NOMO-1 treated with dmso at 0.1 percent for 144 hours (cell line): ENCODE measurements around the gene PTPMT1.
"Not testable (repeated sequence)": the region's sequence is repeated elsewhere in the genome, so short reads cannot be mapped to it uniquely, and the experiment has no call there.

Experiments used
- DNase-seq: peaks from one replicate; lab custom pipeline; 2025; ENCODE audit not compliant: unreplicated experiment; lab: John Stamatoyannopoulos, UW

Gene PTPMT1, protein sequence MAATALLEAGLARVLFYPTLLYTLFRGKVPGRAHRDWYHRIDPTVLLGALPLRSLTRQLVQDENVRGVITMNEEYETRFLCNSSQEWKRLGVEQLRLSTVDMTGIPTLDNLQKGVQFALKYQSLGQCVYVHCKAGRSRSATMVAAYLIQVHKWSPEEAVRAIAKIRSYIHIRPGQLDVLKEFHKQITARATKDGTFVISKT

DNA sequence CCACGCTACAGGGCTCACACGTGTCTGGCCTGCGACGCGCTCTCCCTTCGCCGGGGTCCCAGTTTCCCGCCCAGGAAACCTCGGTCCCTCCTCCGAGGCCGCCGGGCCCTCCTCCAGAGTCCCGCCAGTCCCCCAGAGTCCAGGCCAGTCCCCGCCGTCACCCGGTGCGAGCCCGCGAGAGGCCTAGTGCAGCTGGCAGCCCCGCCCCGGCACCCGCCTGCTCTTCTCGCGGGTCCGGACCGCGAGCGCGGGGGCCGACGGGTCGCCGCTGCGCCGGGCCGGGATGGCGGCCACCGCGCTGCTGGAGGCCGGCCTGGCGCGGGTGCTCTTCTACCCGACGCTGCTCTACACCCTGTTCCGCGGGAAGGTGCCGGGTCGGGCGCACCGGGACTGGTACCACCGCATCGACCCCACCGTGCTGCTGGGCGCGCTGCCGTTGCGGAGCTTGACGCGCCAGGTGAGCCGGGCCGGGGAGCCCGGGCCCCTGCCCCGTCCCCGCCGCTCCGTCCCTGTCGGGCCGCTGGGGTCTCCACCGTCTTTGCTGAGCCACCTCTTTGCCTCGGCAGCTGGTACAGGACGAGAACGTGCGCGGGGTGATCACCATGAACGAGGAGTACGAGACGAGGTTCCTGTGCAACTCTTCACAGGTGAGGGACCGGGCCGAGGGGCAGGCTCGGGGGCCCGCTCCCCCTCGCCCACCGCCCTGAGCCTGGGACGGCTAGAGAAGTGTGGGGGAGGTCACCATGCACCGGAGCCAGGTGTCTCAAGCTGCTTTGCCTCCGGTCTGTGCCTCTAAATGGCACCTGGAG lies at the start of gene PTPMT1:
Gene PTPMT1, plus strand, starts transcription at position 260 of the 809 bp plus-strand sequence. Its CDS starts 24 bp downstream, at position 284.
- DNase-seq = peak; percentile 68

GRCh38 chr11:47516155-47516554 lies 49.2 kb upstream of the PTPMT1 start:
- no peak for DNase-seq

GRCh38 chr11:47516984-47517853 lies 48.2 kb upstream of the PTPMT1 start:
- DNase-seq = no peak

DNA sequence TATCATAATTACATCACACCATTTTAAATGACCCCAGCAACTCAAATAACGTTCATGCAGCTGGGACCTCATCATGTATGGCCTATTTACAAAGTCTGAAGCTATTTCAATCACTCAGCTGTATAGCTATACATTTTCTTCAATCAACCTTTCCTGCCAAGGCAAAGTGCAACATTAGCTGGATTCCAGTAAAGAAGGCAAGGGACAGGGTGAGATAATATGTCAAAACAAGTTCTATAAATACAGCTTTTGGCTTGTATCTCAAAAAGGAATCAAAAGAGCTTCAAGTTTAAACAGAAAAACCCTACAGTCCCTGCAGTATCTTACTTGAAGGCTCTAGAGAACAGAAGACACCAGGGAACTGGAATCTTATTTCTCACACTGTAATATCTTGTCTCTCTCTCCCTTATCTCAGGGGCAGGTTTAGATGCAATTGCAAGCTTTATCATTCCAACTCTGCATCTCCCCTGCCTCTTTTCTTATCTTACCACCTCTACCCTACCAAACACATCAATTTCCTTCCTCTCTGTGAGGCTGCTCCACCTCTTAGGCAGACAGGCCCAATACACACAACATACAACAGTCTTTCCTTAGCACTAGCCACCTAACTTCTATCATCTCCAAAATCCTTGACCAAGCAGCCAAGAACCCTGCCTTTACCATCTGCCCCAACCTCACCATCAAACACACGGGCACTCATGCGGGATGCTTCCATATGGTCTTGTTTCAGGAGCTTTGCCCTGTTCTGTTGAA lies 47.0 kb upstream of the PTPMT1 start:
- no peak for DNase-seq

DNA sequence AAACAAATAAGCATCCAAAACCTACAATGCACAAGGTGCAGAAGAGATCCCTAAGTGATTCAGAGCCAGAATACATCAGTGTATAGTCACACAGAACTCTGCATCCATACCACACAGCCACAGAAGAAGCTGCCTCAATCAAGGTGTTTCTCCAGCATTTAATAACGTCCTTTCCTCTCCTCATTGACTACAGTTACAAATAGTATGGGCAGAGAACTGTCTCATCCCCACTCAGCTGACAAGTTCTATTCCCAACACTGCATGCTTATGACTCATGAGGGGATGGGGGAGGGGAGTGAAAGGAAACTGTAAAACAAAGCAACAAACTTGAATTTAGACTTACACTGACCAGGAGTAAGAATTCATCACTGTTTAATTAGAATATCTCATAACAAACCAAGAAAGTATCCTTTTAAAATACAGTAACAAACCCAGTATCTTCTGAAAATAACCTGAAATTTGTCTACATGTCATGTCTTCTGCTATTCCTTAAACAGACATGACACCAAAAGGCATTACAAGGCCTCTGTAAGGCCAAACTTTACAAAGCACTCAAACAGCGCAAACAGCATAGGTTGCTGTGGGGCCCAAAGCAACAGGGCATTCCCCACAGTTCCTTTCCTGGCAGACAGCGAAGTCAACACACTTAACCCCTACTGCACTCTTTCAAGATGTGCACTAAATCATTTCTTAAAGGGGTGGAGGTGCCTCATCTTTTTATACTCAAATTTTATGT lies 41.7 kb upstream of the PTPMT1 start:
- no peak for DNase-seq

DNA sequence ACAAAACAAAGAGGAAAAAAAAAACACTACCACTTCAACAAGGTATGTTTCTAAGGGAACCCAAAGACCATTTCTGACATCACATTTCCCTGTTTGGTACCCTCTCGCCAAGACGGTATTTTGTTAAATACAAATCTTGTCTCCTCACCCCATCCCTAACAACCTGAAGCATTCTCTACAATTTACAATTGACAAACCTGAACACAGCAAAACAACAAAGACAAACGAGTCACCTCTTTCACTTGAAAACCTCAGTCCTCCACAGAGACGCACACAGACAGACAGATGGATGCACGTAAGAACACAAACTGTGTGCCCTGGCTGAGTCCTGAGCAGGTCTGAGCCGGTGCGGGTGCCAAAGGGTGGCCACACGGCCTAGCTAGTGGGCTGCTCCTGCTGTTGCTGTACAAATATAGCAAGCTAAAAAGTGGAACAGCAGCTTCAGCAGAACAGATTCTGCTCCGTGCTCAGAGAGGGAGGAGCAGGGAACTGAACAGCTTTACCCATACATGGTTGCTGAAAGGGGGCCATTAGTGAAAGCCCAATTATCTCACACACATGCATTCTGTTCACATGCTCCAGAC lies 41.0 kb upstream of the PTPMT1 start:
- no peak for DNase-seq

DNA sequence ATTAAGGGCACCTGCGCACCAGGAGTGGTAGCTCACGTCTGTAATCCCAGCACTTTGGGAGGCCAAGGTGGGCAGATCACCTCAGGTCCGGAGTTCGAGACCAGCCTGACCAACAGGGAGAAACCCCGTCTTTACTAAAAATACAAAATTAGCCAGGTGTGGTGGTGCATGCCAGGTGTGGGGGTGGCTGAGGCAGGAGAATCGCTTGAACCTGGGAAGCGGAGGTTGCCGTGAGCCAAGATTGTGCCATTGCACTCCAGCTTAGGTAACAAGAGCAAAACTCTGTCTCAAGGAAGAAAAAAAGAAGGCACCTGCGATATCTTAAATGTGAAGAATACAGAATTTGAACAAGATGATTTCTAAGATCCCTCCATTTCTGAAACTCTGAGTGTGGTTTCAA lies 39.4 kb upstream of the PTPMT1 start:
- not testable (repeated sequence) for DNase-seq

DNA sequence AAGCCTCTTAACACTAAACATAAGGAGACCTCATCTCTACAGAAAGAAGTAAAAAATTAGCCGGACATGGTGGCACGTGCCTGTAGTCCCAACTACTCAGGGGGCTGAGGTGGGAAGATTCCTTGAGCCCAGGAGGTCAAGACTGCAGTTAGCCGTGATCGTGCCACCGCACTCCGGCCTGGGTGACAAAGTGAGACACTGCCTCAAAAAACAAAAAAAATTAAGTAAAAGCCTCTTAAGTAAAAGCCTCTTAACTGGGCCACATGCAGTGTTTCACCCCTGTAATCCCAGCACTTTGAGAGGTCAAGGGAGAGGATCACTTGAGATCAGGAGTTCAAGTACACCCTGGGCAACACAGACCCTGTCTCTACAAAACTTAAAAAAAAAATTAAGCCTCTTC lies 38.2 kb upstream of the PTPMT1 start:
- DNase-seq = no peak

GRCh38 chr11:47529951-47530350 lies 35.4 kb upstream of the PTPMT1 start:
- DNase-seq = no peak

- DNase-seq = not testable (repeated sequence)
Observed at GRCh38 chr11:47530721-47531120, 34.7 kb upstream of the PTPMT1 start.

- DNase-seq = no peak
Observed at GRCh38 chr11:47531666-47532065, 33.7 kb upstream of the PTPMT1 start.

DNA sequence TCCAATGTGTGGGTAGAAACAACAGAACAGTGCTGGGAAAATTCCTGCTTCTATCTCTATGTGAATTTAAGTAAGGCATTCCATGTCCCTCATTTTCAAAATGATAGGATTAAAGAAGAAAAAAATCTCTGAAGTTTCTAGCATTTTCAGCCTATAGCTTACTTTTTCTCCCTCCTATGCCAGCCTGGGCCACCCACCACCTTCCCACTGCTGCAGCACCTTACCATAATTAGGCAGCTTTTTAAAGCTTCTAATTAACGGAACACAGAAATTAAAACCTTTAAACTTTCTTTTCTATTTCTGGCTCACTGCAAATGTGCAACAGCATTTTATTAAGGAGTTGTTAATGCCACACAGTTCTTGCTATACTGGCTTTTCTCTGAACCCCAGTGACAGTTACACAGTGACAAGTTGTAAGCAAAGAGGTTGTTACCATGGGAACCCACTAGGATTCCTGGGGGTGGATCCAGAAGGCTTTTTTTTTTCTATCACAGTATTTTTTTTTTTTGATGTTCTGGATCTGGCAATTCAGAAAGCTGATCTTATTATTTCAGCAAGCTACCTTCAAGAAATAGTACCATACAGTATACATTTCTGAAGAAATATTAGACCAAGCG lies 32.7 kb upstream of the PTPMT1 start:
- DNase-seq = no peak

GRCh38 chr11:47533690-47534151 lies 31.7 kb upstream of the PTPMT1 start:
- DNase-seq = no peak

DNA sequence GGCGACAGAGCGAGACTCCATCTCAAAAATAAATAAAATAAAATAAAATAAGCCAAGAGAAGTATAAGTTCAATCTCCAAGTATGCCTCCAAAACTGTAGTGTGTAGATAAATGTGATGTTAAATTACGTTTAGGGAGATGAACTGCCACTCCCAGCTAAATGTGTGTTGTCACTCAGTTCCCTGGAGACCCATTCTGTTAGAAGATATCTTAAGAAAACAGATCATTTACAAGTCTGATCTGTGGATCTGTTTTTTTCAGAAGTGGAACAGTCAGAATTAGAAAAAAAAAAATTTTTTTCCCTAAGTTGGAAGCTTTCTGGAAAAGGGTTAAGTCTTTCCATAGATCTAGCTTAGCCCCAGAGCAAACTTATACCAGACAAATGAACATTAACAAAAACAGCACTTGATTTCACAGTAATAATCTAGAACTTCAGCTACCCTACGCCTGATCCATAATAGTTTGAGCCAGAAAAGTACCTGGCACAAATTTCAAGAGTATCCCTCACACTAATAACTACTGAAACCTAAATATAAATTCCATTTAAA lies 30.6 kb upstream of the PTPMT1 start:
- no peak for DNase-seq

DNA sequence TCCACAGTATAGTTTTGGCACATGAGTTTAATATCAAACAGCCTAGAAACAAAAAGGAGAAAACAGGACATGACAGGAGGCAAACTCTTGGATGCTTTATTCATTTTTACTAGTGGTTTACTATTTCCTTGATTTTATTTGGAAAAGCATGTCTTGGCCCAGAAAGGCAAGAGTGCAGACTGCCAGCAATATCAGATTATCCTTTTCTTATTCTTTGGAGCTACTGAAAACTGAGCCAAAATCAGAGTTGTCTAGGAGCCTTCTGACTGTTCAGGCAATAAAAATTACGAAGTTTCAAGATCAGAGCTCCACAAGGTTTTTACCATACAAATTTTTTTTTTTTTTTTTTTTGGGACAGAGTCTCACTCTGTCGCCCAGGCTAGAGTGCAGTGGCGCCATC lies 28.5 kb upstream of the PTPMT1 start:
- DNase-seq = no peak

GRCh38 chr11:47538741-47539565 lies 26.4 kb upstream of the PTPMT1 start:
- DNase-seq = no peak

GRCh38 chr11:47539681-47540039 lies 25.7 kb upstream of the PTPMT1 start:
- no peak for DNase-seq

GRCh38 chr11:47541070-47541469 lies 24.3 kb upstream of the PTPMT1 start:
- no peak for DNase-seq
